Osteoblast (primary cell): ENCODE results near the gene RALGDS. TPM values are rescaled to one million over a fixed set of nuclear protein-coding genes. Genes with fewer than 3 reads are reported as not detected.
A peak's percentile ranks its signal among the peaks of the same experiment; 100 is the strongest.

Experiments
- DNase-seq: peaks from one replicate; pipeline ENCODE4 v3.0.0; 2011; ENCODE audit warnings: low spot score, mixed read lengths; ENCODE audit not compliant: insufficient read length; ENCODE audit errors: missing footprints
- H2AFZ ChIP-seq: 2 replicates; pipeline ENCODE4 v1.6.0; 2011; ENCODE audit warnings: mild to moderate bottlenecking, low read length
- H3K27ac ChIP-seq: 2 replicates; pipeline ENCODE4 v1.5.1; 2011; ENCODE audit warnings: mild to moderate bottlenecking, low read depth, low read length, moderate library complexity
- H3K27me3 ChIP-seq: 2 replicates; pipeline ENCODE4 v1.6.0; 2012; ENCODE audit warnings: mild to moderate bottlenecking, control low read depth, inconsistent platforms, low read length, moderate library complexity; ENCODE audit not compliant: insufficient read depth
- H3K36me3 ChIP-seq: 2 replicates; pipeline ENCODE4 v1.5.1; 2011; ENCODE audit warnings: mild to moderate bottlenecking, low read length, control low read depth, moderate library complexity; ENCODE audit not compliant: insufficient read depth
- H3K4me1 ChIP-seq: 2 replicates; pipeline ENCODE4 v1.5.1; 2011; ENCODE audit warnings: mild to moderate bottlenecking, low read length, control low read depth, moderate library complexity; ENCODE audit not compliant: insufficient read depth
- H3K4me2 ChIP-seq: 2 replicates; pipeline ENCODE4 v1.6.0; 2011; ENCODE audit warnings: mild to moderate bottlenecking, low read length; ENCODE audit not compliant: insufficient read depth
- H3K4me3 ChIP-seq: fragments of 200-600 bp; sonication (generic); 3 replicates; pipeline ENCODE4 v1.5.1; 2012; ENCODE audit warnings: mild to moderate bottlenecking, low read length, inconsistent platforms; ENCODE audit not compliant: insufficient read depth
- H3K79me2 ChIP-seq: 2 replicates; pipeline ENCODE4 v1.6.0; 2012; ENCODE audit warnings: mild to moderate bottlenecking, low read length, control low read depth, inconsistent platforms; ENCODE audit not compliant: insufficient read depth
- H3K9me3 ChIP-seq: 2 replicates; pipeline ENCODE4 v1.5.1; 2011; ENCODE audit warnings: low read depth, low read length, control low read depth
- H4K20me1 ChIP-seq: 2 replicates; pipeline ENCODE4 v1.6.0; 2012; ENCODE audit warnings: mild to moderate bottlenecking, low read length, control low read depth; ENCODE audit not compliant: insufficient read depth
- total RNA-seq: library from RNA; depleted of rRNA; stranded (reverse); fragments of >200 nt; gene quantifications from 2 replicates; pipeline ENCODE4 v1.2.3, GENCODE V29; 2012
- TF ChIP-seq, protein P1 (sequence below): IDR thresholded peaks from 2 replicates; pipeline ENCODE4 v1.5.1; 2011; ENCODE audit warnings: mild to moderate bottlenecking, low read depth, low read length, moderate library complexity; ENCODE audit errors: extremely low read depth

Gene RALGDS
- total RNA-seq, 1 donor: 11.2 TPM

DNA sequence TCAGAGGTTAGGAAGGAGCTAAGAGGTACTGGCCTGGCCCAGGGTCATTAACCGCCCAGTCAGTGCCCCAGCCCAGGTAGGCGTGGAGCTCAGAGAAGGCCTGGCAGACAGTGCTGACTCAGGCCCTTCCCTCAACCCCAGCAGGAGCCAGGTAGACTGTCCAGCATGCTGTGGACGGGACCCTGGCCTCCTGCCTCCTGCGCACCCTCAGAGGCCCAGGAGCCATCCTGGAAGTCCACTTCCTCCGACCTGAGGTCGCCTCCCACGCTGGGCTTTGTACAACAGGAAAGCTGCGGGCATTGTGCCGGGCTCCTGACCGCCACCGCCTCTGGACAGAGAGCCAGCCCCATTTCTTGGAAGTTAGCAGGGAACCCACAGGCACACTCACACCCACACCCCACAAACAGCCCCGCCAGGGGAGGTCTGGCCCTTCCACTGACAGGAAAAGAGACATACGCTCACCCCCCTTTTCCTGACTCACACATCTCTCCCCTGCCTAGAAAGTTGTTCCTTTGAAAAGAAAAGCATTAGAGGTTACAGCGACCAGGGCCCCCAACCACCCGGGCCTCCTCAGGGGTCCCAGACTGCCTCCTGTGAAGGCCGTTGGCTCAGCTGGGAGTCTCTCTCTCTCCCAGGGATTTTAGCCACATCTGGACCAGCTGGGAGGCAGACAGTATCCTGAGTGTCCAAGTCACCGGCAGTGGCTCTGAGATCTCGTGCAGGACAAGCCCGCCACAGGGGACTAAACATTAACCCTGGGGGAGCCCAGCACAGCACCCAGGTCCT, 7.7 kb downstream of the RALGDS start:
- H3K4me3 ChIP-seq: peak overlapping the region; percentile 13
- no peak overlapping the region for H2AFZ ChIP-seq
- peaks cover 65% of the 10 kb centered on the region for H4K20me1 ChIP-seq
- peak; percentile 94 for DNase-seq
- no peaks in the 10 kb centered on the region for H3K27me3 ChIP-seq
- peaks cover 6% of the 10 kb centered on the region for H3K79me2 ChIP-seq
- H3K9me3 ChIP-seq: no peaks in the 10 kb centered on the region
- TF ChIP-seq, protein P1, sequence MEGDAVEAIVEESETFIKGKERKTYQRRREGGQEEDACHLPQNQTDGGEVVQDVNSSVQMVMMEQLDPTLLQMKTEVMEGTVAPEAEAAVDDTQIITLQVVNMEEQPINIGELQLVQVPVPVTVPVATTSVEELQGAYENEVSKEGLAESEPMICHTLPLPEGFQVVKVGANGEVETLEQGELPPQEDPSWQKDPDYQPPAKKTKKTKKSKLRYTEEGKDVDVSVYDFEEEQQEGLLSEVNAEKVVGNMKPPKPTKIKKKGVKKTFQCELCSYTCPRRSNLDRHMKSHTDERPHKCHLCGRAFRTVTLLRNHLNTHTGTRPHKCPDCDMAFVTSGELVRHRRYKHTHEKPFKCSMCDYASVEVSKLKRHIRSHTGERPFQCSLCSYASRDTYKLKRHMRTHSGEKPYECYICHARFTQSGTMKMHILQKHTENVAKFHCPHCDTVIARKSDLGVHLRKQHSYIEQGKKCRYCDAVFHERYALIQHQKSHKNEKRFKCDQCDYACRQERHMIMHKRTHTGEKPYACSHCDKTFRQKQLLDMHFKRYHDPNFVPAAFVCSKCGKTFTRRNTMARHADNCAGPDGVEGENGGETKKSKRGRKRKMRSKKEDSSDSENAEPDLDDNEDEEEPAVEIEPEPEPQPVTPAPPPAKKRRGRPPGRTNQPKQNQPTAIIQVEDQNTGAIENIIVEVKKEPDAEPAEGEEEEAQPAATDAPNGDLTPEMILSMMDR: no peak
- H3K27ac ChIP-seq: peak overlapping the region; percentile 3
- H3K4me1 ChIP-seq: peaks cover 26% of the 10 kb centered on the region
- H3K4me2 ChIP-seq: peak overlapping the region; percentile 53
- peaks cover 6% of the 10 kb centered on the region for H3K36me3 ChIP-seq

DNA sequence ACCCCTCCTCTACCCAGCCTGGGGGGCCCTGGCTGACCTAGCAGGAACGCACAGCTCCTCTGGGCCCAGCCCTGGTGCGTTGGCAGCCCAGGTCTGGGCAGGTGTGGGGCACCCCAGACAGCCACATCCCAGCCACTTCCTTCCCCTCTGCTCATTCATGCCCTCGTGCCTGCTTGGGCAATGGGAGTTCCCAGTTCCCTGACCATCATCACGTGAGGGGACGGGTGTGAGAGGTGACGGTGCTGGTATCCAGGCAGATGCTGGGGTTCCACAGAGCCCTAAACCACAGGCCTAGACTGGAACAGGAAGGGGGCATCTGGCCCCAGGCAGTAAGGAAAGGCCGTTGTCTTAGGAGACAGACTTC, 8.4 kb downstream of the RALGDS start:
- Histone ChIP-seq H3K4me3 (no peak overlapping the region), H4K20me1 (peaks cover 58% of the 10 kb centered on the region), H3K36me3 (peaks cover 13% of the 10 kb centered on the region), H3K27ac (no peak overlapping the region), H3K9me3 (no peaks in the 10 kb centered on the region), H3K4me1 (peaks cover 26% of the 10 kb centered on the region), H2AFZ (no peak overlapping the region), H3K27me3 (no peaks in the 10 kb centered on the region), H3K79me2 (peaks cover 6% of the 10 kb centered on the region), H3K4me2 (no peak overlapping the region)
- TF ChIP-seq, protein P1: no peak
- peak; percentile 85 for DNase-seq

GRCh38 chr9:133111808-133112662, 9.0 kb downstream of the RALGDS start:
- peaks cover 51% of the 10 kb centered on the region for H4K20me1 ChIP-seq
- H3K4me1 ChIP-seq: peaks cover 26% of the 10 kb centered on the region
- no peak overlapping the region for H3K27ac ChIP-seq
- no peak overlapping the region for H3K4me3 ChIP-seq
- H3K79me2 ChIP-seq: peaks cover 6% of the 10 kb centered on the region
- H3K4me2 ChIP-seq: no peak overlapping the region
- no peak overlapping the region for H2AFZ ChIP-seq
- H3K9me3 ChIP-seq: no peaks in the 10 kb centered on the region
- no peaks in the 10 kb centered on the region for H3K27me3 ChIP-seq
- H3K36me3 ChIP-seq: peaks cover 15% of the 10 kb centered on the region
- TF ChIP-seq, protein P1: no peak
- peak; percentile 48 for DNase-seq
